H4 (cell line): ENCODE measurements around the gene PIGU. TPM values are rescaled to one million over a fixed set of nuclear protein-coding genes. Genes with fewer than 3 reads are reported as not detected.

Experiments used
- DNase-seq: peaks from one replicate; pipeline ENCODE4 v3.0.0-alpha.2; 2015; ENCODE audit warnings: low spot score
- total RNA-seq: library from RNA; depleted of rRNA; stranded (reverse); fragments of >200 nt; shearing (Covaris generic); gene quantifications from 2 replicates; pipeline ENCODE4 v1.2.3, GENCODE V29; 2014

Gene PIGU
- total RNA-seq, 1 experiment from 2014 or later = 35.8 TPM

DNA sequence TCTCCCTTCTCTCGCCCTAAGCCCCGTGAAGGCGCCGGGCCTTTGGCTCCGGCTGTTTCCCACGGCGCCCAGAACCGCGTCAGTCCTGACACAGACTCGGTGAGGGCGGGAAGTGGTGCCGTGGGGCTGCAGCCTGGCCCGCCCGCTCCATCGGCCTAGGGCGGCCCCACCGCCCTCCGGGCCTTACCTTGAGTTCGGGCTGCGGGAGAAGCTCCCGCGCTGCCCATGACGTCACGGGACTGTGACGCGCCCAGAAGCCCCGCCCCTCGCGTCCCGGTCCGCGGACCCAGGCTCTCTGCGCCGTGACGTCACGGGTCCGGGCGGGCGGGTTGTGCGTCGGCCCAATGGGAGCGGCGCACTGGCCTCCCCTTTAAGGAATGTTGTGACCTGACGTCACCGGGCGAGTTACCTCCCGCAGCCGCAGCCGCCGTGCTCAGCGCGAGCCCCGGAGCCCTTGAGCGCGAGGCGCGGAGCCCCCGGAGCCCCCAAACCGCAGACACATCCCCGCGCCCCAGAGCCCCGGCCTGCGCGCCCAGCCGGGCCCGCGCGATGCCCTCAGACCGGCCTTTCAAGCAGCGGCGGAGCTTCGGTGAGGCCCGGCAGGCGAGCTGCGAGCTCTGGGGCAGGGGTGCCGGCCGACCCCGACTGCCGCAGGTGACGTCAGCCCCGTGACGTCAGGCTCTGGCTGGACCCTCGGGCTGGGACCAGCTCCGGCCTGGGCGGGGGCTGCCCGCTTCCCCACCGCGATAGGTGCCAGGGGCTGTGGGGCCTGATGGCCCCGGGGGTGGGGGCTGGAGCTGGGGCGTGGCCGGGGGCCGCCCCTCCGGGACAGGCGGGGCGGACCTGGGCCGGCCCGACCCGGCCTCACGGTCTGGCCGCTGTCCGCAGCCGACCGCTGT lies 118.3 kb downstream of the PIGU start, which contains the start of gene MAP1LC3A:
Gene MAP1LC3A, plus strand, starts transcription at position 399 of the 899 bp plus-strand sequence. Its CDS starts 151 bp downstream, at position 550.
- peak; percentile 92 for DNase-seq

DNA sequence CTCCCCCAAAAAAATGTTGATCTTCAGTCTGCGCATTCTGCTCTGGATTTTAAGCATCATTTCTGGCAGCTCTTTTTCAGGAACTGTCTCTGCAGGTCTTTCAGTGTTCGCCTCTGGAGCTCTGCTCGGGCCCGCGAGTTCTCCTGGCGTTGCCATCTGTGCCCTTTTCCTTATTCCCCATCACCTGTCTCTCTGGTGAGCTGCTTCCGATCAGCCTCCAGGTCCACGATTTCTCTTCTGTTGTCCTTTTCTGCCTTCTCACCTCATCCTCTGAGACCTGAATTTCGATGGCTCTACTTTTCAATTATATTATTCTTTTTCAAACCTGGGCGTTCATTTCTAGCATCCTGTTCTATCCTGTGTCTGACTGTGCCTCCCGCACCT lies 119.0 kb downstream of the PIGU start:
- no peak for DNase-seq

GRCh38 chr20:34553366-34553867 lies 123.5 kb downstream of the PIGU start:
- DNase-seq = no peak

DNA sequence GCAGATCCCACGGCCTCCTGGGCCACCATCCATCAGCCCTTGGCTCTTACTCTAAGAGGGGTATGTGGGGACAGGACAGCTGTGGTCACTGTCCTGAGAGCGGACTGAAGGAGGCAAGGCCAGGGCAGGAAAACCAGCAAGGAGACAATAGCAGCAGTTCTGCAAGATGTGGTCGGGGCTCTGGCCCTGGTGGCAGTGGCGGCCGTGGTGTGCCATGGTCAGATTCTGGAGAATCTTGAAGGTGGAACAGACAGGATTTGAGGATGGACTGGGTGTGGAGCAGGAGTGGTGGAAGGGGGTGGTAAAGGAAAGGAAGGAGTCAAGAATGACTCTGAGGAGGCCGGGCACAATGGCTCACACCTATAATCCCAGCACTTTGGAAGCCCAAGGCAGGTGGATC lies 124.3 kb downstream of the PIGU start:
- DNase-seq = no peak

DNA sequence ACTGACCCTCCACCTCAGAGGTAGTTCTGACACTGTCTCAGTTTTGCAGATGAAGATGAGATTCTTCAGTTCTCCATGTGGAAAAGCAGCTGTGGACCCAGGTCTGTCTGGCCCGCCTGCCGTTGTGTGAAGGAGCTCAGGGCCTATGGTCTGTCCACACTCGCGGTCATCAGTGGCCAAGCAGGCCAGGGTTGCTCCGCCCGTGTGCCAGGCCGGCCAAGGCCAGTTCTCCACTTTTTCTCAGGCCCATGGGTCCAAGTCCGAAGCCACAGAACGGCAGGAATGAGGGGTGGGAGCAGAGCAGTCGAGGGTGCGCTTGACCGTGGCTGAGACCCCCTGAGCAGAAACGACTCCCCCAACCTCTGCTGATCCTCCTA lies 127.0 kb downstream of the PIGU start:
- no peak for DNase-seq

DNA sequence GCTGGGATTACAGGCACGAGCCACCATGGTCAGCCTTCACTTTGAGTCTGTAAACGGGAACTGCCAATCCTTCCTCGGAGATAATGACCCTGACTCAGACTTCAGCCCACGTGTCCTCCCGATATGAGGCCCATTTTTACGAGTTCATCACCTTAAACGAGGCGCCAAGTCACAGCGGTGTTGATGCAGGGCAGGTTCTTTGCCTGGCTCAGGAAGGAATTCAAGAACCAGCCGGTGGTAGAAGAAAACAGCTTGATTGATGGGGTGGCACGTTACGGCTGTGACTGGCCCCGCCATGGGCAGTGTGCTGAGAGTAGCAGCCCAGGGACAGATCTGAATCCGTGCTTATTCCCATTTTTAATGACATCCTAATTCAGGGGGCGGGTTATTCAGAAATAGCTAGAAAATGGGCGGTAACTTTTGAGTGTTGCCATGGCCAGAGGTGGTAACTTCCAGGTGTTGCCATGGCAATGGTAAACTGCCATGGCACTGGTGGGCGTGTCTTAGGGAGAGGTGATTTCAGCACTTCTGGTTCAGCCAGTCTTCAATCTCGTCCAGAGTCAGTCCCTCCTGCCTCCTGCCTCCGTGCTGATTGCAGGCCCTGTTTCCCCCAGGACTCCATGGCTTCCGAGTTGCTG lies 127.5 kb downstream of the PIGU start:
- DNase-seq = no peak

DNA sequence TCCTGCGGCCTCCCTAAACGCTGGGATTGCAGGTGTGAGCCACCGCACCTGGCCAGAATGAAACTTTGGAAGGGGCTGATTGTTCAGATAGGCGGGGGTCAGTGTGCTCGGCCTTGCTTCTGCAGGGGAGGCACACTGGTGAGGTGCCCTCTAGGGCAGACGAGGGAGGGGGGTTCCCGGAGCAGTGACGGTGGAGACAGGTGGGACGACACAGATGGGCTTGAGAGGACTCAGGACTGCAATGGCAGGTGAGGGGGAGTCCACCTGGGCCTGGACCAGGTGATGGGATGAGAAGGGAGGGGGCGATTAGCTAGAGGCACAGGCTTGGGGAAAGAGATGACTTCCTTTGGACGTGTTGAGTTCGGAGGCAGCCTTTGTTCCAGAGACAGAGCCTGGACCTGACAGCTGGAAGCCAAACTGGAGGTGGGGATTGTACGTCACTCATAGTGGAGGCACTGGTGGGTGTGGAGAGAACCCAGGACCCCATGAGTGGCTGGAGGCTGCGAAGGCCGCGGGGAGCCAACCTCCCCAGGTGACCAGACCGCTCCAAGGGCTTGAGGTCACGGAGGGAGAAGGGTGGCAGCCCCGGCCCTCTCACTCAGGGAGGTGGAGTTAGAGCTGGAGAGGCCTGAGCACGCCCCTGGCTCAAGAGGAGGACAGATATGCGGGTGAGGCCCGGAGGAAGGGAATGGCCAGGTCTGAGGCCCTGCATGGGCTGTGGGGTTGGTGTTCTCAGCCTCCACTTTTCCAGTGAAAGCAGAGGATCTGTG lies 128.9 kb downstream of the PIGU start:
- DNase-seq = no peak

- no peak for DNase-seq
Observed at GRCh38 chr20:34546751-34547181, 130.1 kb downstream of the PIGU start.

- DNase-seq = no peak
Observed at GRCh38 chr20:34544109-34544796, 132.6 kb downstream of the PIGU start.

- DNase-seq = no peak
Observed at GRCh38 chr20:34543463-34544056, 133.3 kb downstream of the PIGU start.

DNA sequence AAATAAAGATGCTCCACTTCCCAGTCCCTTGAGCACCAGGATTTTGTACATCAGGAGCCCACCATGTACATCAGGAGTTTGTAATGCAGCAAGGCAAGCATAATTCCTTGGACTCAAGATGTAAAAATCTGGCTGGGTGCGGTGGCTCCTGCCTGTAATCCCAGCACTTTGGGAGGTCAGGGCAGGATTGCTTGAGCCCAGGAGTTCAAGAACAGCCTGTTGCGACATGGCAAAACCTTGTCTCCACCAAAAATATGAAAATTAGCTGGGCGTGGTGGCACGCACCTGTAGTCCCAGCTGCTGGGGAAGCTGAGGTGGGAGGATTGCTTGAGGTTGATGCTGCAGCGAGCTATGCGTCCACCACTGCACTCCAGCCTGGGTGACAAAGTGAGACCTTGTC lies 134.5 kb downstream of the PIGU start:
- DNase-seq = no peak

GRCh38 chr20:34541917-34542316 lies 135.0 kb downstream of the PIGU start:
- DNase-seq = no peak

GRCh38 chr20:34541264-34541901 lies 135.5 kb downstream of the PIGU start:
- no peak for DNase-seq

GRCh38 chr20:34540596-34541263 lies 136.2 kb downstream of the PIGU start:
- DNase-seq = no peak

DNA sequence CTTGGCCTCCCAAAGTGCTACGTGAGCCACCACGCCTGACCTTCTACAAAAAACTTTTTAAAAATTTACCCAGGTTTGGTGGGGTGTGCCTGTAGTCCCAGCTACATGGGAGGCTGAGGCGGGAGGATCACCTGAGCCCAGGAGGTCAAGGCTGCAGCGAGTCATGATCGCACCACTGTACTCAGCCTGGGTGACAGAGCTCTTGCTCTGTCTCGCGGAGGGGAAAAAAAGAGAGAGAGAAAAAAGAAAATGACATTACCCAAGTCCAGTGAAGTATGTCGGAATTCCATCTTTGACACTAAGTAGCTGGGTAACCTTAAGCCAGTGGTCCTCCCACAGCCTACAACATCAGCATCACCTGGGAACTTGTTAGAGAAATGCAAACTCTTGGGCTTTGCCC lies 137.1 kb downstream of the PIGU start:
- no peak for DNase-seq

- DNase-seq = no peak
Observed at GRCh38 chr20:34538671-34539123, 138.2 kb downstream of the PIGU start.

DNA sequence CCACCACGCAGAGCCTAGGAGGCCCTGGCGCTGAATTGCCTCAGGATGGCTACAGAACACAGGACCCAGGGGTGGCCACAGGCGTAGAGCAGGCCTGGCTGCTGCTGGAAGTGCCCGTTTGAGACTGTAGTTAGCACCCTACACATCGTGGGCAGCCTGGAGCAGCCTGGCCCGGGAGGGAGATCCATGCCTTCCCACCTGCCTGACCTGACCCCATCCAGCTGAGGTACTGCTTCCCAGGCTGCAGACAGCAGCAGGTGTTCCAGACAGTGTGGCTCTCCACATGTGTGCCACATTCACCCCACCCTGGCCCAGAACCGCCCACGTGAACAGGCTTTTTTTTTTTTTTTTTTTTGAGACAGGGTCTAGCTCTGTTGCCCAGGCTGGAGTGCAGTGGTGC lies 139.2 kb downstream of the PIGU start:
- DNase-seq = no peak

GRCh38 chr20:34536798-34537394 lies 140.0 kb downstream of the PIGU start:
- no peak for DNase-seq

DNA sequence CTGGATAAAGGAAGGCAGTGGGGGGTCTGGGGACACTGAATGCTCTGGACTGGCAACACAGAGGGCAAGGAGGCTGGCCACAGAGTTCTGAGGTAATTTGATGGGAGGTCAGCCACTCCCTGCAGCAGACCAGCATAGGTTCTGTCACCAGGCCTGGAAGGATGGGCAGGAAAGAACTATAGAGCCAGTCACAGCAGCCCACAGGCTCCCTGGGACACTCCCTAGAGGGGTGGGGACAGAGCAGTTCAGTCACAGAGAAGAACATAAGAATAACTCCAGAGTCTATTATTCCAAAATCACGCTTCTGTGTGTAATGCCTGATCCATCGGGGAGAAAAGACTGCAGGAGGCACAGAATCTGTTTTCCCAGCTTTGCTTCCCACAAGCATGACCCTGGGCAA lies 141.0 kb downstream of the PIGU start:
- DNase-seq = no peak
